WTC11 (cell line): ENCODE measurements around the gene TMEM272. TPM values are rescaled to one million over a fixed set of nuclear protein-coding genes. Genes with fewer than 3 reads are reported as not detected.

Experiments
- ATAC-seq: fragments of 200-7000 bp; cut with Tn5 transposase; 2 replicates; pipeline ENCODE4 v1.10.0; 2021; ENCODE audit warnings: mild to moderate bottlenecking, moderate library complexity
- CTCF ChIA-PET: fragments of 300-600 bp; sonication (Branson Sonifier 250); formaldehyde crosslinking; loops from one replicate; lab custom pipeline; 2021; ENCODE audit warnings: antibody characterized with exemption; lab: Charles Lee
- POLR2A ChIA-PET: fragments of 350-600 bp; sonication (Branson Sonifier 250); formaldehyde crosslinking; loops from one replicate; lab custom pipeline; 2021; ENCODE audit warnings: antibody characterized with exemption; lab: Charles Lee
- DNase-seq: peaks from one replicate; pipeline ENCODE4 v3.0.0; 2021; ENCODE audit warnings: low spot score
- H3K27ac Mint-ChIP-seq: 2 replicates; pipeline ENCODE4 v1.8.0; 2021; ENCODE audit warnings: mixed read lengths
- H3K27me3 Mint-ChIP-seq: 2 replicates; pipeline ENCODE4 v1.8.0; 2021; ENCODE audit warnings: low read depth, mild to moderate bottlenecking, moderate library complexity, mixed read lengths
- H3K36me3 Mint-ChIP-seq: 2 replicates; pipeline ENCODE4 v1.8.0; 2021; ENCODE audit warnings: mixed read lengths
- H3K4me1 Mint-ChIP-seq: 2 replicates; pipeline ENCODE4 v1.8.0; 2022; ENCODE audit warnings: mixed read lengths
- H3K4me3 Mint-ChIP-seq: 2 replicates; pipeline ENCODE4 v1.8.0; 2021; ENCODE audit warnings: mild to moderate bottlenecking, moderate library complexity, mixed read lengths
- H3K9me3 Mint-ChIP-seq: 2 replicates; pipeline ENCODE4 v1.8.0; 2021; ENCODE audit warnings: mixed read lengths
- CBFB ChIP-seq: sonication (generic); formaldehyde crosslinking; IDR thresholded peaks from 2 replicates; pipeline ENCODE4 v1.8.1; 2022; ENCODE audit warnings: mild to moderate bottlenecking, low read depth, missing genetic modification reagents
- JAZF1 ChIP-seq: fragments of 250-450 bp; sonication (Bioruptor Pico); IDR thresholded peaks from 2 replicates; pipeline ENCODE4 v1.9.0; 2021; ENCODE audit warnings: moderate library complexity, mild to moderate bottlenecking, inconsistent platforms
- NFYB ChIP-seq: sonication (generic); formaldehyde crosslinking; conservative IDR thresholded peaks from 2 replicates; pipeline ENCODE4 v1.8.0; 2022; ENCODE audit warnings: low read depth, missing genetic modification reagents
- NR2C2 ChIP-seq: sonication (generic); formaldehyde crosslinking; IDR thresholded peaks from 2 replicates; pipeline ENCODE4 v1.8.0; 2022; ENCODE audit warnings: mild to moderate bottlenecking, missing genetic modification reagents
- NR3C1 ChIP-seq: sonication (generic); formaldehyde crosslinking; conservative IDR thresholded peaks from 2 replicates; pipeline ENCODE4 v1.8.1; 2023; ENCODE audit warnings: low read depth, mild to moderate bottlenecking, missing genetic modification reagents
- ZNF121 ChIP-seq: sonication (generic); formaldehyde crosslinking; IDR thresholded peaks from 2 replicates; pipeline ENCODE4 v1.8.0; 2023; ENCODE audit warnings: missing genetic modification reagents
- ZNF423 ChIP-seq: fragments of 250-450 bp; sonication (Bioruptor Pico); IDR thresholded peaks from 2 replicates; pipeline ENCODE4 v2.1.2; 2022; ENCODE audit warnings: mild to moderate bottlenecking, moderate library complexity
- total RNA-seq: library from RNA; stranded (reverse); gene quantifications from 3 replicates; pipeline ENCODE4 v1.2.3, GENCODE V29; 2021
- TF ChIP-seq, protein P1 (sequence below): sonication (generic); formaldehyde crosslinking; IDR thresholded peaks from 2 replicates; pipeline ENCODE4 v1.8.0; 2022; ENCODE audit warnings: missing genetic modification reagents
- TF ChIP-seq, protein P2 (sequence below): fragments of 250-450 bp; sonication (Bioruptor Pico); IDR thresholded peaks from 2 replicates; pipeline ENCODE4 v2.1.2; 2022; ENCODE audit warnings: mild to moderate bottlenecking, moderate library complexity
- TF ChIP-seq, protein P3 (sequence below): sonication (generic); formaldehyde crosslinking; IDR thresholded peaks from 2 replicates; pipeline ENCODE4 v1.8.0; 2023; ENCODE audit warnings: missing genetic modification reagents, mild to moderate bottlenecking, borderline replicate concordance
- TF ChIP-seq, protein P4 (sequence below): sonication (generic); formaldehyde crosslinking; IDR thresholded peaks from 2 replicates; pipeline ENCODE4 v1.8.0; 2022; ENCODE audit warnings: mild to moderate bottlenecking, missing genetic modification reagents
- TF ChIP-seq, protein P5 (sequence below): sonication (generic); formaldehyde crosslinking; IDR thresholded peaks from 2 replicates; pipeline ENCODE4 v1.8.0; 2023; ENCODE audit warnings: missing genetic modification reagents
- TF ChIP-seq, protein P6 (sequence below): sonication (generic); formaldehyde crosslinking; conservative IDR thresholded peaks from 2 replicates; pipeline ENCODE4 v1.8.1; 2022; ENCODE audit warnings: mild to moderate bottlenecking, missing genetic modification reagents

TMEM272 gene
- total RNA-seq, 1 experiment from 2014 or later = not detected

DNA sequence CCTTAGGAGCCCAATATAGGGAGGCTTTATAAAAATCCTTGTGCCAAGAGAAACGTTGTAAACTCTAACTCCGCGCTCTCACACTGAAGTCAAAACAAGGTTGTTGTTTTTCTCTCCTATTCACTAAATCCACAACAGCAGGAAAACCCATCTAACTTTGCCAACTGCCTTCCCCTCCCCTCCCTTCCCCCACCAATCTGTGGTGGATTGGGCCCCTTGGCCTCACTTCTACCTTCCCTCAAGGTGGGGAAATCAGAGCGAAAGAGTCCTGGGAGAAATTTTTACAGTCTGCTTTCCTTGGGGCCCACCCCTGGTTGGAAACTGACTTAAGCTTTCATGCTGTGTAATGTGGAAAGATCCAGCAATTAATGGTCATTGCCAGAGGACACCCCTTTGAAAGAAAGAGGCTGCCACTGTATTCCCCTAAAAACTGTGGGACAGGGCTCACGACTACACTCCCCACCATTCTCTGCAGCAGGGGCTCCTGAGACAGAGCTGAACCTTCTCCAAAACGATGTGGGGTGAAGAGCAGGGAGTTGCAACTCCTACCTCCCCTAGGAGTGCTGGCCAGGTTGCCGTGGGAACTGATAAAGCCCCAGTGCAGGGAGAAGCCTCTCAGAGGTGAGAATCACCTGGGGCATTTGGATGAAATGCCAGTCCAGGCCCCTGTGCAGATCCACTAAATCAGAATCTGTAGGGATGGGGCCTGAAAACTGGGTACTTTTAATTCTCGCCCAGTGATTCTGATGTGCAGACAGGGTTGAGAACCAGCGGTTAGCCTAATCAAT, 42.2 kb downstream of the TMEM272 start (continued):
- TF ChIP-seq, protein P1, sequence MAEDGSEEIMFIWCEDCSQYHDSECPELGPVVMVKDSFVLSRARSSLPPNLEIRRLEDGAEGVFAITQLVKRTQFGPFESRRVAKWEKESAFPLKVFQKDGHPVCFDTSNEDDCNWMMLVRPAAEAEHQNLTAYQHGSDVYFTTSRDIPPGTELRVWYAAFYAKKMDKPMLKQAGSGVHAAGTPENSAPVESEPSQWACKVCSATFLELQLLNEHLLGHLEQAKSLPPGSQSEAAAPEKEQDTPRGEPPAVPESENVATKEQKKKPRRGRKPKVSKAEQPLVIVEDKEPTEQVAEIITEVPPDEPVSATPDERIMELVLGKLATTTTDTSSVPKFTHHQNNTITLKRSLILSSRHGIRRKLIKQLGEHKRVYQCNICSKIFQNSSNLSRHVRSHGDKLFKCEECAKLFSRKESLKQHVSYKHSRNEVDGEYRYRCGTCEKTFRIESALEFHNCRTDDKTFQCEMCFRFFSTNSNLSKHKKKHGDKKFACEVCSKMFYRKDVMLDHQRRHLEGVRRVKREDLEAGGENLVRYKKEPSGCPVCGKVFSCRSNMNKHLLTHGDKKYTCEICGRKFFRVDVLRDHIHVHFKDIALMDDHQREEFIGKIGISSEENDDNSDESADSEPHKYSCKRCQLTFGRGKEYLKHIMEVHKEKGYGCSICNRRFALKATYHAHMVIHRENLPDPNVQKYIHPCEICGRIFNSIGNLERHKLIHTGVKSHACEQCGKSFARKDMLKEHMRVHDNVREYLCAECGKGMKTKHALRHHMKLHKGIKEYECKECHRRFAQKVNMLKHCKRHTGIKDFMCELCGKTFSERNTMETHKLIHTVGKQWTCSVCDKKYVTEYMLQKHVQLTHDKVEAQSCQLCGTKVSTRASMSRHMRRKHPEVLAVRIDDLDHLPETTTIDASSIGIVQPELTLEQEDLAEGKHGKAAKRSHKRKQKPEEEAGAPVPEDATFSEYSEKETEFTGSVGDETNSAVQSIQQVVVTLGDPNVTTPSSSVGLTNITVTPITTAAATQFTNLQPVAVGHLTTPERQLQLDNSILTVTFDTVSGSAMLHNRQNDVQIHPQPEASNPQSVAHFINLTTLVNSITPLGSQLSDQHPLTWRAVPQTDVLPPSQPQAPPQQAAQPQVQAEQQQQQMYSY (CRISPR knock-in tag) = no peak
- TF ChIP-seq, protein P2, sequence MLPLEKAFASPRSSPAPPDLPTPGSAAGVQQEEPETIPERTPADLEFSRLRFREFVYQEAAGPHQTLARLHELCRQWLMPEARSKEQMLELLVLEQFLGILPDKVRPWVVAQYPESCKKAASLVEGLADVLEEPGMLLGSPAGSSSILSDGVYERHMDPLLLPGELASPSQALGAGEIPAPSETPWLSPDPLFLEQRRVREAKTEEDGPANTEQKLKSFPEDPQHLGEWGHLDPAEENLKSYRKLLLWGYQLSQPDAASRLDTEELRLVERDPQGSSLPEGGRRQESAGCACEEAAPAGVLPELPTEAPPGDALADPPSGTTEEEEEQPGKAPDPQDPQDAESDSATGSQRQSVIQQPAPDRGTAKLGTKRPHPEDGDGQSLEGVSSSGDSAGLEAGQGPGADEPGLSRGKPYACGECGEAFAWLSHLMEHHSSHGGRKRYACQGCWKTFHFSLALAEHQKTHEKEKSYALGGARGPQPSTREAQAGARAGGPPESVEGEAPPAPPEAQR (CRISPR knock-in tag) = no peak
- no peak for TF ChIP-seq NFYB (CRISPR knock-in tag)
- TF ChIP-seq, protein P3, sequence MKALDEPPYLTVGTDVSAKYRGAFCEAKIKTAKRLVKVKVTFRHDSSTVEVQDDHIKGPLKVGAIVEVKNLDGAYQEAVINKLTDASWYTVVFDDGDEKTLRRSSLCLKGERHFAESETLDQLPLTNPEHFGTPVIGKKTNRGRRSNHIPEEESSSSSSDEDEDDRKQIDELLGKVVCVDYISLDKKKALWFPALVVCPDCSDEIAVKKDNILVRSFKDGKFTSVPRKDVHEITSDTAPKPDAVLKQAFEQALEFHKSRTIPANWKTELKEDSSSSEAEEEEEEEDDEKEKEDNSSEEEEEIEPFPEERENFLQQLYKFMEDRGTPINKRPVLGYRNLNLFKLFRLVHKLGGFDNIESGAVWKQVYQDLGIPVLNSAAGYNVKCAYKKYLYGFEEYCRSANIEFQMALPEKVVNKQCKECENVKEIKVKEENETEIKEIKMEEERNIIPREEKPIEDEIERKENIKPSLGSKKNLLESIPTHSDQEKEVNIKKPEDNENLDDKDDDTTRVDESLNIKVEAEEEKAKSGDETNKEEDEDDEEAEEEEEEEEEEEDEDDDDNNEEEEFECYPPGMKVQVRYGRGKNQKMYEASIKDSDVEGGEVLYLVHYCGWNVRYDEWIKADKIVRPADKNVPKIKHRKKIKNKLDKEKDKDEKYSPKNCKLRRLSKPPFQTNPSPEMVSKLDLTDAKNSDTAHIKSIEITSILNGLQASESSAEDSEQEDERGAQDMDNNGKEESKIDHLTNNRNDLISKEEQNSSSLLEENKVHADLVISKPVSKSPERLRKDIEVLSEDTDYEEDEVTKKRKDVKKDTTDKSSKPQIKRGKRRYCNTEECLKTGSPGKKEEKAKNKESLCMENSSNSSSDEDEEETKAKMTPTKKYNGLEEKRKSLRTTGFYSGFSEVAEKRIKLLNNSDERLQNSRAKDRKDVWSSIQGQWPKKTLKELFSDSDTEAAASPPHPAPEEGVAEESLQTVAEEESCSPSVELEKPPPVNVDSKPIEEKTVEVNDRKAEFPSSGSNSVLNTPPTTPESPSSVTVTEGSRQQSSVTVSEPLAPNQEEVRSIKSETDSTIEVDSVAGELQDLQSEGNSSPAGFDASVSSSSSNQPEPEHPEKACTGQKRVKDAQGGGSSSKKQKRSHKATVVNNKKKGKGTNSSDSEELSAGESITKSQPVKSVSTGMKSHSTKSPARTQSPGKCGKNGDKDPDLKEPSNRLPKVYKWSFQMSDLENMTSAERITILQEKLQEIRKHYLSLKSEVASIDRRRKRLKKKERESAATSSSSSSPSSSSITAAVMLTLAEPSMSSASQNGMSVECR (CRISPR knock-in tag) = no peak

DNA sequence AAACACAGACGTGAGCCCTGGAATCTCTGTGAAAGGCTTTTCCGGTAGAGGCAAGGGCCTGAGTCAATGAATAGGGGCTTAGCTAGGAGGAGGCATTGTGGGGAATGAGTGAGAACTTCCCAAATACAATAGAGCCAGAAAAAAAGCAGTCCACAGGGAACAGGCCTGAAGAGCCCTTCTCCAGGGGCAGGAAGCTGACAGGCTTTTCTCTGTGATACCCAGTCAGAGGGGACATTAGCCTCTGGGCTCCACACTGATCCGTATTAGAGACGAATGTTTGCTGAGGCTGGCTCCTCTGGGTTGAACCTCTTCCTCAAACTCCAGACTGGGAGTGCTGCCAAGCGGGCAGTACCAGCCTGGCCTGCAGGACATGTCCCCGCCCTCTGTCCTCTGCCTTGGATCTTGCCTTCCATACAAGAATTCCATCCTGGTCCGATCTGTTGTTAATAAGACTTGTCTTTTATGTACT, 43.3 kb downstream of the TMEM272 start:
- Mint-ChIP-seq H3K27ac (no peak overlapping the region), H3K9me3 (no peaks in the 10 kb centered on the region), H3K4me1 (peaks cover 64% of the 10 kb centered on the region), H3K36me3 (no peaks in the 10 kb centered on the region), H3K27me3 (peaks cover 4% of the 10 kb centered on the region; the same call in 1 of the 2 replicates), H3K4me3 (no peak overlapping the region)
- ATAC-seq = no peak
- POLR2A ChIA-PET = no interaction called here
- CTCF ChIA-PET = interaction anchor here (0.8 to 1.2 kb wide), 2 partner anchors 33 to 516 kb away, joined by 4 to 5 read pairs; no protein-coding TSS in a partner anchor
- no peak for TF ChIP-seq JAZF1
- TF ChIP-seq, protein P4, sequence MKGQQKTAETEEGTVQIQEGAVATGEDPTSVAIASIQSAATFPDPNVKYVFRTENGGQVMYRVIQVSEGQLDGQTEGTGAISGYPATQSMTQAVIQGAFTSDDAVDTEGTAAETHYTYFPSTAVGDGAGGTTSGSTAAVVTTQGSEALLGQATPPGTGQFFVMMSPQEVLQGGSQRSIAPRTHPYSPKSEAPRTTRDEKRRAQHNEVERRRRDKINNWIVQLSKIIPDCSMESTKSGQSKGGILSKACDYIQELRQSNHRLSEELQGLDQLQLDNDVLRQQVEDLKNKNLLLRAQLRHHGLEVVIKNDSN (CRISPR knock-in tag) = no peak
- TF ChIP-seq NR3C1 (CRISPR knock-in tag) = no peak
- TF ChIP-seq CBFB (CRISPR knock-in tag) = no peak
- TF ChIP-seq ZNF121 = no peak
- TF ChIP-seq, protein P5, sequence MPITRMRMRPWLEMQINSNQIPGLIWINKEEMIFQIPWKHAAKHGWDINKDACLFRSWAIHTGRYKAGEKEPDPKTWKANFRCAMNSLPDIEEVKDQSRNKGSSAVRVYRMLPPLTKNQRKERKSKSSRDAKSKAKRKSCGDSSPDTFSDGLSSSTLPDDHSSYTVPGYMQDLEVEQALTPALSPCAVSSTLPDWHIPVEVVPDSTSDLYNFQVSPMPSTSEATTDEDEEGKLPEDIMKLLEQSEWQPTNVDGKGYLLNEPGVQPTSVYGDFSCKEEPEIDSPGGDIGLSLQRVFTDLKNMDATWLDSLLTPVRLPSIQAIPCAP (CRISPR knock-in tag) = no peak
- TF ChIP-seq, protein P6, sequence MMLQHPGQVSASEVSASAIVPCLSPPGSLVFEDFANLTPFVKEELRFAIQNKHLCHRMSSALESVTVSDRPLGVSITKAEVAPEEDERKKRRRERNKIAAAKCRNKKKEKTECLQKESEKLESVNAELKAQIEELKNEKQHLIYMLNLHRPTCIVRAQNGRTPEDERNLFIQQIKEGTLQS (CRISPR knock-in tag) = no peak
- TF ChIP-seq ZNF423 (CRISPR knock-in tag) = no peak
- no peak for TF ChIP-seq NR2C2 (CRISPR knock-in tag)
- TF ChIP-seq NFYB (CRISPR knock-in tag) = no peak
- DNase-seq = no peak
